GM18508 (cell line): ENCODE measurements around the gene CDH13.

Experiments used
- ATAC-seq: cut with Tn5 transposase; IDR thresholded peaks from one replicate; pipeline ENCODE4 v1.9.1; 2021; ENCODE audit warnings: moderate number of reproducible peaks; ENCODE audit not compliant: insufficient read depth, unreplicated experiment

CDH13 gene

GRCh38 chr16:83355570-83356218 is 728.9 kb downstream of the CDH13 start:
- no peak for ATAC-seq

DNA sequence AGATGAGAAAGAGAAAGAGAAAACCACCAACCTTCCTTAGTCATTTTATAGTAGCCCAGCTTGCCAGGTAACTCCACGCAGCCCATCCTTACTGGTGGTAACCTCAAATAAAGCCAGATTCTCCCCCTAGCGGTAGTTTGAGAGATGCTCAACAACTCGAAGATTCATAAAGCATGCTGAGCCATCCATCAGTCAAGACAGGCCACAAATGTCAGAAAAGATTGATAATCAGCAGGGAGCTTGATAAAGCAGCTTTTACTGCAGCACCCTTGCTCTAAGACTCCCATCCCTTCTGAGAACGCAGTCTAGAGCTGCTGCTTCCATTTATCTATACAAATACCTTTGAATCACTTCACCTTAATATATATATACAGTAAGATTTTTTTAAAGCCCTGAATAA is 729.5 kb downstream of the CDH13 start:
- ATAC-seq = no peak

DNA sequence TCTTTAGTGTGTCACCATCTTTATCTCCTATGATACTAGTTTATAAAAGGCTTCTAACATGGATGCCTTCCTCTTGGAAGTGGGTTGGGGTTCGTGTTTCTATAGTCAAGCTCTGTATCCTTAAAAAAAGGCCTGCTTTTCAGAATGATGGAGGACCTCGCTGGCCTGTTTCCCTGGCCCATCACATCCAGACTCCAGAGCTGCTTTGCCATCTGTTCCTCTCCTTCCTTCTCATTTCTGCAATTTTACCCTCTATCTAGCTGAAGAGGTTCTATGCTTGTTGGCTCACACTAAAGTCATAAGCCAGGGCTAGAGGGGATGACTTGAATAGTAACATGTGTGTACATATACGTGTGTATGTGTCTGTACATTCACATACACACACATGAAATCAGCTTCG is 730.2 kb downstream of the CDH13 start:
- no peak for ATAC-seq

- ATAC-seq = no peak
These were observed 736.8 kb downstream of the CDH13 start for GRCh38 chr16:83363521-83363920.

DNA sequence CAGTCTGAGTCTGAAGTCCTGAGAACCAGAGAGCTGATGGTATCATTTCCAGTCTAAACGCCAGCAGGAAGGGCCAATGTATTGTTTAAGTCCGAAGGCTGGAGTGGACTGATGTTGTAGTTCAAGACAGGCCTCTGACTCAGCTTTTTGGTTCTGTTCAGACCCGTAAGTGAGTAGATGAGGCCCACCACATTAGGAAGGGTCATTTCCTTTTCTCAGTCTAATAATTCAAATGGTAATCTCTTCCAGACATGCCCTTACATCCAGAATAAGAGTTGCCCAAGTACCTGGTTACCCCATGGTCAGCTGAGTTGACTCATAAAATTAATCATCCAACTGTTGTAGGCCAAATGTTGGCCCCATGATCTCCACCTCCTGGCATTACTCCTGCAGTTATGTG is 738.4 kb downstream of the CDH13 start:
- no peak for ATAC-seq

DNA sequence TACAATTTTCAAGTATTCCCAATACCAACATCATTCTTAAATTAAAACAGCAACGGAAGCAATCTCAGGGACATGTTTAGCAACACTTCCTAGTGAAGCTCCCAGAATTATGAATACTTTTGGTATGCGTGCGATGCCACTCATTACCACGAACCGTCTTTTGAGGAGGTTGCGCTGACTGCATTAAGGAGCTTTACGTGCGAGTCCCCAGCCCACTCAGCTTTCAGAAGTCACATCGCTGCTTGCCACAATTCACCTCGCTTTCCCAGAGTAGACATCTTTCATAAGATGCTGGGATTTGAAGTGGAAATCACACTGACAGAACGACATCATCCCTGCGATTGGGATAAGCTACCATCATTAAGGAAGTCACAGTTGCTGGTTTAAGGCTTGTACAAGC is 739.5 kb downstream of the CDH13 start:
- ATAC-seq = no peak

DNA sequence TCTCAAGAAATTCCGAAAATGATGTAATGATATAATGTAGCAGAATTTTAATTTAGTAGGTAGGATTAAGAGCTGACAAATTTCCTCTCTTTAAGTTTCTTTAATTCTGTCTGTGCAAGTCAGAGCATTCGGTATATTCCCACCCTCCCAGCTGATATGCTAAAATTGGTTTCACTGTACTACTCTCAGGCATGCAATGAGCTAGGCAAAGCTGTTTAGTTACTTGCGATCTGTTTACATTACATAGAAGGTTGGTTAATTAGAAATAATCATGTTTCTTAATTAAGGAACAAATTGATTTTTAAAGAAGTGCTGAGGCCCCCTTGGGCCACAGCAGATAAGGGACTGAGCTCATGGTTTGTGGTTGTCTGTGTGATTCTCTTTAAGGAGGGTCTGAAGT is 748.2 kb downstream of the CDH13 start:
- ATAC-seq = no peak

DNA sequence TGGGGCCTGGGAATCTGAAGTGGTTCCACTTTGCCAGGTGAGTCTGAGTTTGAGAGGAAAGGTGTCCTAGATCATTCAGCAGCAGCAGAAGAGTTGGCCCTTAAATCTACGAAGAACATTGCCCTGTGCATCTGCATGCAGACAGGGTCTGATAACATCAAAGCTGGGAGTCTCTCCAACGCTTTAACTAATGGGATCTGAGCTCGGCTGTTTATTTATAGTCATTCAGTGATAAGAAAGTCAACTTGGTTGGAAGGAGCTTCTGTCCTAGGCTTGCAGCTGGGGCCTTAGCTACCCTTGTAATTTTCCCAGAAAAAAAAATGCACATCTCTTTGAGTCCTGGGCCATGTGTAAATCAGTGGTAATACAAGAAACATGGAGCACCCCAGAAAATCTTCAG is 763.0 kb downstream of the CDH13 start:
- ATAC-seq = no peak

- no peak for ATAC-seq
These were observed 764.0 kb downstream of the CDH13 start for GRCh38 chr16:83390759-83391158.

GRCh38 chr16:83392743-83393142 is 766.0 kb downstream of the CDH13 start:
- no peak for ATAC-seq

DNA sequence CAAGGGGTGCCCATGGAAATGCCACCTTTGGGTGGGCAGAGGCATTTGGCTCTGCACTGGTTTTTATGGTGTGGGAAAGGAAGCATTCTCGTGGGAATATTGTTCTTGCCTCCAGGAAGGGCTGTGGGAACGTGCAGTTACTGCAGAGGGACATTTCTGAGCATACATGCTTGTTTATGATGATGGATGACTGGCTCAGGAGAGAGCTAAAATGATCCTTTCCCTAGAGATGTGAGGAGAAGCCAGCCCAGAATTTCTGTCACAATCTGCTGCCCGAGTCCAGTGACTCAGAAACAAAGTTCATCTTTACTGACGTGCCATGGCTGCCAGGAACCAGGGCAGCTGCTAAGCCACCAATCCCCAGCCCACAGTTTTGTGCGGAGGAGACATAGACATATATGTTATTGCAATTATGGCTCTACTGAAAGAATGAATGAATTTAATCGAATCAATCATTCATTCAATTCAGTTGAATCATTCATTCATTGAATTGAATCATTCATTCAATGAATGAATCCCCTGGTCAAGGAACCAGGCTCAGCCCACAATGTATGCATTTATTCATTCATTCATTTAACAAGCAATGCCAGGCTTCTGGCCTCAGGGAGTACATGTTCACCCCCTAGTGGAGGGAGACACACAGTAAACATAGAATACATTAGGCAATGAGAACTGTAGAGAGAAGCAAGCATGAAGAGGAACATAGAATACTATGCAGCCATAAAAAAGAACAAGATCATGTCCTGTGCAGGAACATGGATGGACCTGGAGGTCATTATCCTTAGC is 766.6 kb downstream of the CDH13 start:
- no peak for ATAC-seq

GRCh38 chr16:83397601-83398291 is 771.0 kb downstream of the CDH13 start:
- ATAC-seq = no peak

DNA sequence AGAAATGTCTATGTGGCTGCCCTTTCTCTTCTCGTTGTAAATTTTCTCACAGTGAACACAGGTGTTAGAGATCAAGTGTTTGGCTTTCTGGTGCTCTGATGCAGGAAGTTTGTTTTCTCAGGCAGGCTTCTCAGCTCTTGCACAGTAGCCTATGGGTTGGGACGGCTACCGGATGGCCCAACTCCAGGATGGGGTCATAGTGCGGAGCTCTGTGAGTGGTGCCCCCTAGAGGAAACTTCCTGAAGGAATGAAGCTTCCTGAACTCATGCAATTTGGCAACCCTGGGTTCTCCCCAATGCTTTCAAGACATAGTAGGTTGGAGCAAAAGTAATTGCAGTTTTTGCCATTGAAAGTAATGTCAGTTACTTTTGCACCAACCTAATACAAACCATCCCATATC is 773.5 kb downstream of the CDH13 start:
- no peak for ATAC-seq

DNA sequence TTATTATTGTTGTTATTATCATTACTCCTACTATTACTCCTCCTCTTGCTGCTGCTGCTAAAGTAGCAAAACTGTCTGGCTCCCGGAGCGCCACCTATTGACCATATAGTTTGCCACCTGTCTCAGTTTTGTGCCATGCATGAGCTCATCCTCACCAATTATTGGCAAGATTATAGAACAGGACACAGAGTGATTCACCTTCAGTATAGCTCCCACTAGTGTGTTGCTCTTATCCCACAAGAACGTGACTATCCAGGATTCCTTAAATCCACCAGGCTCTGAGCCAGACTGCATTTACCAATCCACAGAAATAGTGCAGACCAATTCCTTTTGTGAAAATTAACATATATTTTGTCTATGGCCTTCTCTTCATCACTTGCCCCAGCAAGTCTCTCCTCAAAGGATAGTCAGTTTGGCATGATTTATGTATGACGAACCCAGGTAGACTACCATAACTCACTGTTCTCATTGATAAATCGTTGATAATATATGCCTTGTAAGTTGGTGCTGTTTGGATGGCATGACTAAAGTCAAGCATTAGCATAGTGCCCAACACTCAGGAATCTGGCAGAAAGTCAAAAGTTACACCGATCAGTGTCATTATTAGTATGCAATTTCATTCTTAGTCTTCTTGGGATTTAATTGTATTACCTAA is 775.5 kb downstream of the CDH13 start:
- no peak for ATAC-seq

DNA sequence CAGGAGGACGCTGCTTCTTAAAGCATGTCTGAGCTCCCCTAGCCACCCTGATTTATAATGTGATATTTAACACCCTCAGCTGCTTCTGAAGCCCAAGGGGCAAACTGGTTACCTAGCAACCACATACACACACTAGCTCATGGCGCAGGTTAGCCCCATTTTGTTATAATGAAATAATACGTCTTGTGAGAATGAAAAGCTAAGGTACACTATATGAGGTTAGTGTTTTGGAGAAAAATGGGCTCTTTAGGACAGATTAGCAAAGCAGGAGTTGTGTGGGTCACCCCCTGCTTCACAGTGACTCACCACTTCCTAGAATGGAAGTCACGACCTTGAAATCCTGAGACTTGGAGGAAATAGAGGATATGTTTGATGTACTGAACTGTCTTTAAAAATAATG is 776.2 kb downstream of the CDH13 start:
- ATAC-seq = no peak

- ATAC-seq = no peak
These were observed 777.0 kb downstream of the CDH13 start for GRCh38 chr16:83403761-83404160.

GRCh38 chr16:83404261-83404660 is 777.5 kb downstream of the CDH13 start:
- no peak for ATAC-seq

DNA sequence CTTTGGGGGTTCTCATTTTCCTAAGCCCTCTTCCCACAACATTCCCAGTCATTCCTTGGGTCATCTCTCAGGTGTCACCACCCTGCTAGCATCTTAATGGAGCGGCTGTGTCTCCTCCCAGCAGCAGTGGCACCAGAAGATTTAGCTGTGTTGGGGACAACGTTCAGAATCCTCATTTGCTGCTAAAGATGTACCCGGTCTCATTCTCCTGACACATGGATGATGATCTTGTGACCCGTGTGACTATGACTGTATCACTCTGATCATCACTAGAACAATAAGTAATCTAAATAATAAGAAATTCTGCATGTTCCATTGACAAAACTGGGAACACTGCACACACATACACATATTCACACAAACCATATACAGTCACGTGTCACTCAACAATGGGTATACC is 781.2 kb downstream of the CDH13 start:
- ATAC-seq = no peak

DNA sequence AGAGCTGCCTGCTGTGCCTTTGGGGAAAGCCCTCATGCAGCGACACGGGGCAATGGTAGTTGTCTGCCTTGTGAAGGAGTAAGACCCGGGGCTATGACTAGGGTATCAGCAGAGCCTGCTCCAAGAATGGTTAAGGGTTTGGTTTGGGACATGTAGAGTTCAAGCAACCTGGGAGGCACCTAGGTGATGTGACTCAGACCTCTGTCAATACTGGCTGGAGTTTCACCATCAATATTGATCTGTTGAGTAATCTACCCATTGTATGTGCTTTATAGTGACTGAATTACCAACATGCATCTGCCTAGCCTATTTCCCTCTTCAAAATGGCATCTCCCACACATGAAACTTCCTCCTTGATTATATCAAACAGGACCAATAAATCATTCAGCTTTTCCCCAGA is 782.6 kb downstream of the CDH13 start:
- no peak for ATAC-seq

- no peak for ATAC-seq
These were observed 791.8 kb downstream of the CDH13 start for GRCh38 chr16:83418565-83418964.

GRCh38 chr16:83420206-83420760 is 793.5 kb downstream of the CDH13 start:
- no peak for ATAC-seq
